Measurements from ENCODE around the gene HERPUD2.
"Not testable (repeated sequence)": the region's sequence is repeated elsewhere in the genome, so short reads cannot be mapped to it uniquely, and the experiment has no call there.

HERPUD2 gene

GRCh38 chr7:35623381-35623780 is 71.6 kb downstream of the HERPUD2 start:
- ATAC-seq (no peak), DNase-seq (ENCODE audit: low spot score in 2 of 2) (no peak)
- Mint-ChIP-seq H3K27ac (no peak overlapping the region), H3K4me3 (no peak overlapping the region), H3K36me3 (peaks cover 7% of the 10 kb centered on the region), H3K4me1 (peaks cover 6% of the 10 kb centered on the region), H3K9me3 (no peaks in the 10 kb centered on the region)

DNA sequence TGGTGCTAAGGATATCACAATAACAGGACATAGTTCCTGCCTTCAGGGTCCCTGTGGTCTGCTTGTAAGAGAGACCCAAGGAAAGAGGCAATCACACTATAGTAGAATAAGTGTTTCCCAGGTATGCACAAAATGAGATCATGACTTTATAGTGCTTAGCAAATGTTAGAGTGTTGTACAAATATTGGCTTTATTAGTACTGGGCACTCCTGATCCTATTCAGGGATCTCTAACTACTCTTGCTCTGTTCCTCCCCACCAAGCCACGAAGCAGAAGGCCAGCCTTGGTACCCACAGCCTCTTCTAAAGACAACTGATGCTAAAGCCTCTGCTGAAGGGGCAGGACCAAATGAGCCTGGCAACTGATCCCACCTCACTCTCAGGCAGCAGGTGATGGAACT is 75.1 kb downstream of the HERPUD2 start:
- H3K4me3 Mint-ChIP-seq = no peak overlapping the region
- peaks cover 6% of the 10 kb centered on the region for H3K4me1 Mint-ChIP-seq
- no peak overlapping the region for H3K27ac Mint-ChIP-seq
- no peak for DNase-seq (ENCODE audit: low spot score in 2 of 2)
- ATAC-seq = no peak
- H3K36me3 Mint-ChIP-seq = no peaks in the 10 kb centered on the region
- H3K9me3 Mint-ChIP-seq = no peaks in the 10 kb centered on the region

GRCh38 chr7:35617041-35617440 is 77.9 kb downstream of the HERPUD2 start:
- Mint-ChIP-seq H3K36me3 (no peaks in the 10 kb centered on the region), H3K9me3 (no peaks in the 10 kb centered on the region), H3K4me1 (no peaks in the 10 kb centered on the region), H3K4me3 (no peak overlapping the region), H3K27ac (no peak overlapping the region)
- DNase-seq (ENCODE audit: low spot score in 2 of 2) = no peak
- no peak for ATAC-seq

DNA sequence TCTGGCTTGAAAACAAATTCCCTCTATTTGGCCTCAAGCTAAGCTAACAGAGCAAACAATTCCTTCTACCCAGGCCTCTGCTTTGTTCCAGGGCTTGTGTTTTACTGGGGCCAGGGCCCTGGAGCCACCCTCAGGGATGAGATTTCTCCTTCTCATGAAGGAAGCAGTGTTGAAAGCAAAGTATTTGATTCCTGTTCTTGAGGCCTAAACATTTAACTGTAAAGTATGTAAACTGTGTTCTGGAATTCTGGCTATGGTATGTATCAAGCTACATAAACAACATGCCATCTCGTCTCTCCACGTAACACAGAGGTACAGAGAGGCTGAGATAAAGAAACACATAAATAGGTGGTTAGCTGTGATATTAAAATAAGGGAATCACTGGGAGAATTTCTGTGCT is 81.8 kb downstream of the HERPUD2 start:
- no peaks in the 10 kb centered on the region for H3K9me3 Mint-ChIP-seq
- no peak overlapping the region for H3K27ac Mint-ChIP-seq
- no peak for DNase-seq (ENCODE audit: low spot score in 2 of 2)
- no peaks in the 10 kb centered on the region for H3K36me3 Mint-ChIP-seq
- no peak overlapping the region for H3K4me3 Mint-ChIP-seq
- H3K4me1 Mint-ChIP-seq = no peaks in the 10 kb centered on the region
- ATAC-seq = no peak

- no peaks in the 10 kb centered on the region for H3K36me3 Mint-ChIP-seq
- H3K9me3 Mint-ChIP-seq = no peaks in the 10 kb centered on the region
- DNase-seq (ENCODE audit: low spot score in 2 of 2) (no peak), ATAC-seq (no peak)
- H3K4me1 Mint-ChIP-seq = no peaks in the 10 kb centered on the region
- no peak overlapping the region for H3K4me3 Mint-ChIP-seq
- no peak overlapping the region for H3K27ac Mint-ChIP-seq
These were observed 89.2 kb downstream of the HERPUD2 start for GRCh38 chr7:35605760-35606159.

DNA sequence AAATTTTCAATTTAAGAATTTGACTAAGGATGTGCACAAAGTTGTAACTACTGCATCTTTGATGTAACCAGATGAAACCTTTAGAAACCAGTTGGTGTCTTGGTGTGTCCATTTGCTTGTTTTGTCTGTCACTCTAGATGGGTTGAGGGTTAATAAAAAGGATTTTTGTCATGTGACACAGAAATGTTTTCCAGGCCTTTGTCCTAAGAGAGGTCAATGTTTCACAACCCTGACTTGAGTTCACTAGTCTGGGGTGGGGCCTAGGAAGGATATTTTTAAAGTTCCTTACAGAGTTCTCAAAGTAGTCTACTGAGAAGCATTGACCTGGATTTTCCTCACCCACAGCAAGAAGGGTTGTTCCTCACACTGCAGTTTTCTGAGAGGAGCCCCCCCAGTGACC is 90.3 kb downstream of the HERPUD2 start:
- H3K4me3 Mint-ChIP-seq = no peak overlapping the region
- no peaks in the 10 kb centered on the region for H3K4me1 Mint-ChIP-seq
- H3K36me3 Mint-ChIP-seq = no peaks in the 10 kb centered on the region
- no peaks in the 10 kb centered on the region for H3K9me3 Mint-ChIP-seq
- DNase-seq (ENCODE audit: low spot score in 2 of 2) = no peak
- H3K27ac Mint-ChIP-seq = no peak overlapping the region
- ATAC-seq = no peak

GRCh38 chr7:35599645-35600044 is 95.3 kb downstream of the HERPUD2 start:
- no peaks in the 10 kb centered on the region for H3K9me3 Mint-ChIP-seq
- H3K4me1 Mint-ChIP-seq = no peaks in the 10 kb centered on the region
- DNase-seq (ENCODE audit: low spot score in 2 of 2) (no peak), ATAC-seq (no peak)
- no peak overlapping the region for H3K27ac Mint-ChIP-seq
- no peak overlapping the region for H3K4me3 Mint-ChIP-seq
- H3K36me3 Mint-ChIP-seq = no peaks in the 10 kb centered on the region

- no peaks in the 10 kb centered on the region for H3K9me3 Mint-ChIP-seq
These were observed 95.9 kb downstream of the HERPUD2 start for GRCh38 chr7:35599061-35599460.

DNA sequence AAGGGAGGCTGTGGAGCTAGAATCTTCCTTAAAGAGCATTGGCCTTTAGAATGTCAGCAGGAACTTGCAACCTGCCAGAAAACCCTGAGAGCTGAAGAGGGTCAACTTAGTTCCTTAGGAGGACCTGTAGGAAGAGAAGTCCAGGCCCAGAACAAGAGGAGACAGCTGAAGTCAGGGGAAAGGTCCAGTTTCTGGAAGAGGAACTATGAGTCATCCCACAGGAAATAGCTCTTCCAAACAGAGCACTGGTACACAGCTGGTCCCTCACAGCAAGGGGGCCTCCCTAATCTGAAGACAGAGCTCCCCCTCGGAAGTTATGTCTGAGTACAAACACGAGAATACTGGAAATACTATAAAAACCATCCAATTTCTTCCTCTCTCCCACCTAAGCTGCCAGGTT is 98.9 kb downstream of the HERPUD2 start:
- DNase-seq (ENCODE audit: low spot score in 2 of 2) = no peak

More at GRCh38 chr7:35599061-35599460, 95.9 kb downstream of the HERPUD2 start:
- ATAC-seq (no peak), DNase-seq (ENCODE audit: low spot score in 2 of 2) (no peak)
- H3K27ac Mint-ChIP-seq = no peak overlapping the region
- no peak overlapping the region for H3K4me3 Mint-ChIP-seq
- no peaks in the 10 kb centered on the region for H3K4me1 Mint-ChIP-seq
- H3K36me3 Mint-ChIP-seq = no peaks in the 10 kb centered on the region

GRCh38 chr7:35593899-35594298 is 101.0 kb downstream of the HERPUD2 start:
- no peaks in the 10 kb centered on the region for H3K36me3 Mint-ChIP-seq
- ATAC-seq (no peak), DNase-seq (ENCODE audit: low spot score in 2 of 2) (no peak)

More for the DNA sequence above, 98.9 kb downstream of the HERPUD2 start:
- Mint-ChIP-seq H3K4me1 (no peaks in the 10 kb centered on the region), H3K4me3 (no peak overlapping the region), H3K36me3 (no peaks in the 10 kb centered on the region), H3K27ac (no peak overlapping the region), H3K9me3 (no peaks in the 10 kb centered on the region)
- ATAC-seq = no peak

DNA sequence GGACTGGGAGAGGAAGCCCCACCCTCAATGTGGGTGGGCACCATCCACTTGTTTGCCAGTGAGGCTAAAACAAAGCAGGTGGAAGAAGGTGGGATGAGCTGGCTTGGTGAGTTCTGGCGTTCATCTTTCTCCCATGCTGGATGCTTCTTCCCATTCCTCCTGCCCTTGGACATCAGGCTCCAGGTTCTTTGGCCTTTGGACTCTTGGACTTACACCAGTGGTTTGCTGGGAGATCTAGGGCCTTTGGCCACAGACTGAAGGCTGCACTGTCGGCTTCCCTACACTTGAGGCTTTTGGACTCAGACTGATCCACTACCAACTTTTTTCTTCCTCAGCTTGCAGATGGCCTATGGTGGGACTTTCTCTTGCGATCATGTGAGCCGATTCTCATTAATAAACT is 106.3 kb downstream of the HERPUD2 start:
- DNase-seq (ENCODE audit: low spot score in 2 of 2) (no peak), ATAC-seq (no peak)
- H3K27ac Mint-ChIP-seq = no peak overlapping the region
- H3K36me3 Mint-ChIP-seq = peaks cover 6% of the 10 kb centered on the region
- no peak overlapping the region for H3K4me3 Mint-ChIP-seq
- peaks cover 8% of the 10 kb centered on the region for H3K4me1 Mint-ChIP-seq
- H3K9me3 Mint-ChIP-seq = no peaks in the 10 kb centered on the region

More at GRCh38 chr7:35593899-35594298, 101.0 kb downstream of the HERPUD2 start:
- Mint-ChIP-seq H3K27ac (no peak overlapping the region), H3K4me3 (no peak overlapping the region), H3K9me3 (no peaks in the 10 kb centered on the region), H3K4me1 (no peaks in the 10 kb centered on the region)

- no peak for DNase-seq (ENCODE audit: low spot score in 2 of 2)
- Mint-ChIP-seq H3K9me3 (no peaks in the 10 kb centered on the region), H3K27ac (no peak overlapping the region), H3K4me1 (peaks cover 8% of the 10 kb centered on the region), H3K4me3 (no peak overlapping the region), H3K36me3 (peaks cover 6% of the 10 kb centered on the region)
- no peak for ATAC-seq
These were observed 109.9 kb downstream of the HERPUD2 start for GRCh38 chr7:35584990-35585389.

DNA sequence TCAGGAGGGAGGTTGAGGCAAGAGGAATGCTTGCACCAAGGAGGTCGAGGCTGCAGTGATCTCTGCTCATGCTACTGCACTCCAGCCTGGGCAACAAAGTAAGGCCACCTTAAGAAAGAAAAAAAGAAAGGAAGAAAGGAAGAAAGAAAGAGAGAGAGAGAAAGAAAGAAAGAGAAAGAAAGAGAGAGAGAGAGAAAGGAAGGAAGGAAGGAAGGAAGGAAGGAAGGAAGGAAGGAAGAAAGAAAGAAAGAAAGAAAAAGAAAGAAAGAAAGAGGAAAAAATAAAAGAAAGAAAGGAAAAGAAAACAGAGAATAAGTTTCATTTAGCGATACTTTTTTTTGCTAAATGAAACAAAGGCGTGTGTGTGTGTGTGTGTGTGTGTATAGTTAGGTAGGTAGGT is 110.4 kb downstream of the HERPUD2 start:
- not testable (repeated sequence) for H3K36me3 Mint-ChIP-seq, H3K27ac Mint-ChIP-seq, ATAC-seq

More for the DNA sequence above, 110.4 kb downstream of the HERPUD2 start:
- DNase-seq (ENCODE audit: low spot score in 2 of 2); H3K4me3 Mint-ChIP-seq; H3K4me1 Mint-ChIP-seq; H3K9me3 Mint-ChIP-seq: not testable (repeated sequence)

Measured in stimulated activated effector memory CD8-positive, alpha-beta T cell treated with anti-CD3 and anti-CD28 coated beads, Interleukin-12 subunit alpha, Interleukin-12 subunit beta, amount 100 ng/mL, for 72 hours (primary cell).